HepG2 (cell line): ENCODE data around the gene MCU. TPM values are rescaled to one million over a fixed set of nuclear protein-coding genes. Genes with fewer than 3 reads are reported as not detected.

Experiments
- ATAC-seq: fragments of 200-7000 bp; cut with Tn5 transposase; 3 replicates; pipeline ENCODE4 v1.9.1; 2020; ENCODE audit warnings: mild to moderate bottlenecking, moderate library complexity
- Bru-seq: library from RNA; stranded (reverse); fragments of 400-500 nt; gene quantifications from one replicate; lab custom pipeline; 2021; lab: Mats Ljungman, UMichigan
- BruChase-seq, 2 experiments: library from RNA; stranded (reverse); fragments of 400-500 nt; gene quantifications; one replicate each; lab custom pipeline; 2021; lab: Mats Ljungman, UMichigan
- BruUV-seq: library from RNA; stranded (reverse); fragments of 400-500 nt; replicated peaks from 2 replicates; lab custom pipeline; 2021; lab: Mats Ljungman, UMichigan
- CTCF ChIA-PET: fragments of 300-600 bp; formaldehyde crosslinking; extraction: SDS; loops from one replicate; lab custom pipeline; 2021; ENCODE audit warnings: low total read pairs, inconsistent platforms, low intra/inter-chr PET ratio; lab: Yijun Ruan, JAX
- POLR2A ChIA-PET: fragments of 350-600 bp; sonication (Branson Sonifier 250); formaldehyde crosslinking; loops from one replicate; lab custom pipeline; 2020; ENCODE audit warnings: antibody characterized with exemption, inconsistent platforms; lab: Yijun Ruan, JAX
- DNase-seq: peaks from one replicate; pipeline ENCODE4 v3.0.0-alpha.2; 2015; ENCODE audit warnings: low spot score
- FAIRE-seq: peaks from 3 replicates; lab custom pipeline; 2011; peaks lifted over from hg19 to GRCh38; lab: Jason Lieb, UNC
- H2AFZ ChIP-seq: one replicate; pipeline ENCODE4 v1.6.1; 2011; ENCODE audit warnings: low read length, inconsistent platforms
- H3K27ac ChIP-seq: fragments of 300-600 bp; 3 replicates; pipeline ENCODE4 v1.8.0; 2011; ENCODE audit warnings: mixed run types, mild to moderate bottlenecking, mixed read lengths, low read length, inconsistent platforms; ENCODE audit not compliant: insufficient read depth; ENCODE audit errors: extremely low read length
- H3K27me3 ChIP-seq, 2 experiments: fragments of 200-600 bp in 1 of 2; 2 replicates in 1 of 2; 3 replicates in 1 of 2; pipeline versions ENCODE4 v1.6.0 to v1.8.0; 2011; ENCODE audit warnings: low read length in 2 of 2, mild to moderate bottlenecking in 2 of 2, moderate library complexity in 2 of 2, inconsistent platforms in 1 of 2; ENCODE audit not compliant: insufficient read depth in 2 of 2, control insufficient read depth in 1 of 2
- H3K36me3 ChIP-seq, 2 experiments: fragments of 200-600 bp in 1 of 2; replicated peaks in 1 of 2; 2 replicates in 1 of 2; 3 replicates in 1 of 2; pipeline versions ENCODE4 v1.5.1 to v1.8.0; 2011; ENCODE audit warnings: low read length in 2 of 2, inconsistent platforms in 1 of 2; ENCODE audit not compliant: insufficient read depth in 2 of 2, control insufficient read depth in 1 of 2
- H3K4me1 ChIP-seq: 2 replicates; pipeline ENCODE4 v1.5.1; 2012; ENCODE audit warnings: low read length, inconsistent platforms; ENCODE audit not compliant: insufficient read depth
- H3K4me2 ChIP-seq: 2 replicates; pipeline ENCODE4 v1.6.0; 2011; ENCODE audit warnings: low read depth, low read length, inconsistent platforms
- H3K4me3 ChIP-seq, 3 experiments: fragments of 200-600 bp in 1 of 3; sonication (generic), shearing (Covaris generic) in 1 of 3; replicated peaks in 1 of 3; 2 replicates each; pipeline ENCODE4 v1.5.1; 2011 to 2016; ENCODE audit warnings: low read length in 3 of 3, inconsistent platforms in 2 of 3, low read depth in 2 of 3, mild to moderate bottlenecking in 2 of 3, control low read depth in 1 of 3, mixed read lengths in 1 of 3; ENCODE audit not compliant: insufficient read depth in 1 of 3
- H3K79me2 ChIP-seq: one replicate; pipeline ENCODE4 v1.6.1; 2011; ENCODE audit warnings: low read length, inconsistent platforms; ENCODE audit not compliant: insufficient read depth
- H3K9ac ChIP-seq: 2 replicates; pipeline ENCODE4 v1.6.0; 2011; ENCODE audit warnings: mild to moderate bottlenecking, low read depth, low read length, inconsistent platforms; ENCODE audit not compliant: insufficient read depth
- H3K9me3 ChIP-seq: 2 replicates; pipeline ENCODE4 v1.5.1; 2012; ENCODE audit warnings: mild to moderate bottlenecking, low read length
- H4K20me1 ChIP-seq: 2 replicates; pipeline ENCODE4 v1.6.0; 2011; ENCODE audit warnings: inconsistent platforms, mild to moderate bottlenecking, low read length, moderate library complexity; ENCODE audit not compliant: insufficient read depth
- WGBS: methylation state at CpG from one replicate; pipeline ENCODE4 v1.1.6; 2017; ENCODE audit warnings: low lambda C conversion rate; 5-methylcytosine and 5-hydroxymethylcytosine counted together
- in situ Hi-C: cut with HindIII; loops from 2 replicates; pipeline ENCODE4 v1.10.0; 2017; ENCODE audit warnings: low pct_unique_long_range_greater_than_20kb; ENCODE audit not compliant: extremely low pct_ligation_motif_present
- intact Hi-C: fragments of 100-400 bp; cut with micrococcal nuclease; formaldehyde crosslinking; loops from one replicate; pipeline ENCODE4 v1.10.0; 2022; ENCODE audit not compliant: unreplicated experiment
- long read RNA-seq, 2 experiments: library from RNA in 1 of 2; library from polyadenylated mRNA in 1 of 2; stranded (forward) in 1 of 2; unstranded in 1 of 2; transcript quantifications; one replicate each; pipeline ENCODE4 v2.0.0, GENCODE V29; 2019 to 2022
- polyA minus RNA-seq, 3 experiments: library from RNA; depleted of rRNA, polyadenylated mRNA; stranded (reverse); fragments of >200 nt; gene quantifications; 2 replicates each; pipeline ENCODE4 v1.2.3, GENCODE V29; 2011; ENCODE audit warnings: low replicate concordance in 1 of 3
- polyA plus RNA-seq, 8 experiments: library from polyadenylated mRNA; depleted of rRNA in 3 of 8; stranded (reverse) in 7 of 8; unstranded in 1 of 8; fragments of >200 nt; fragmentation: Illumina TruSeq in 4 of 8; extraction: Trizol in 4 of 8; gene quantifications; 2 replicates each; pipeline versions ENCODE4 v1.2.1 to v1.2.3, GENCODE V29; 2011 to 2016; ENCODE audit warnings: low read depth in 4 of 8, missing spikeins in 1 of 8, mixed read lengths in 1 of 8; ENCODE audit not compliant: insufficient read depth in 1 of 8
- total RNA-seq, 5 experiments: library from RNA; depleted of rRNA; stranded (reverse); fragments of >200 nt; fragmentation: Illumina TruSeq; extraction: Trizol; gene quantifications; 2 replicates each; pipeline ENCODE4 v1.2.3, GENCODE V29; 2016; ENCODE audit warnings: low read depth in 1 of 5
- TF ChIP-seq, protein P1 (sequence below): sonication (generic); formaldehyde crosslinking; IDR thresholded peaks from 2 replicates; pipeline ENCODE4 v1.5.1; 2020; ENCODE audit warnings: mild to moderate bottlenecking, missing genetic modification reagents, borderline replicate concordance
- TF ChIP-seq, protein P2 (sequence below): sonication (generic); formaldehyde crosslinking; IDR thresholded peaks from 2 replicates; pipeline ENCODE4 v1.5.0; 2020; ENCODE audit warnings: missing genetic modification reagents
- TF ChIP-seq, protein P3 (sequence below): sonication (generic); formaldehyde crosslinking; IDR thresholded peaks from 2 replicates; pipeline ENCODE4 v1.4.0; 2020; ENCODE audit warnings: missing genetic modification reagents
- TF ChIP-seq, protein P4 (sequence below): IDR thresholded peaks from 2 replicates; pipeline ENCODE4 v1.6.1; 2016; ENCODE audit warnings: mild to moderate bottlenecking, missing biosample characterization, missing genetic modification reagents

The MCU gene, protein sequence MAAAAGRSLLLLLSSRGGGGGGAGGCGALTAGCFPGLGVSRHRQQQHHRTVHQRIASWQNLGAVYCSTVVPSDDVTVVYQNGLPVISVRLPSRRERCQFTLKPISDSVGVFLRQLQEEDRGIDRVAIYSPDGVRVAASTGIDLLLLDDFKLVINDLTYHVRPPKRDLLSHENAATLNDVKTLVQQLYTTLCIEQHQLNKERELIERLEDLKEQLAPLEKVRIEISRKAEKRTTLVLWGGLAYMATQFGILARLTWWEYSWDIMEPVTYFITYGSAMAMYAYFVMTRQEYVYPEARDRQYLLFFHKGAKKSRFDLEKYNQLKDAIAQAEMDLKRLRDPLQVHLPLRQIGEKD
- 25.9 and 28.7 TPM in 2 replicates for total RNA-seq (2016; rRNA removed; fragmentation: Illumina TruSeq; extraction: Trizol)
- total RNA-seq (2016; cell fraction: cytosol; rRNA removed; fragmentation: Illumina TruSeq; extraction: Trizol; ENCODE audit: low read depth), result 6.8 and 8.5 TPM in 2 replicates
- total RNA-seq (2016; cell fraction: insoluble cytoplasmic fraction; rRNA removed; fragmentation: Illumina TruSeq; extraction: Trizol), result 23.0 and 32.9 TPM in 2 replicates
- total RNA-seq (2016; cell fraction: membrane; rRNA removed; fragmentation: Illumina TruSeq; extraction: Trizol), result 14.0 and 16.5 TPM in 2 replicates
- 18.7 and 28.2 TPM in 2 replicates for total RNA-seq (2016; cell fraction: nucleus; rRNA removed; fragmentation: Illumina TruSeq; extraction: Trizol)
- polyA plus RNA-seq (2011; rRNA removed), result 39.6 and 64.5 TPM in 2 replicates
- polyA plus RNA-seq (2011; cell fraction: cytosol; rRNA removed), result 18.2 and 23.5 TPM in 2 replicates
- 31.5 and 37.6 TPM in 2 replicates for polyA plus RNA-seq (2011; cell fraction: nucleus; rRNA removed)
- polyA plus RNA-seq (2012), result 12.8 and 13.7 TPM in 2 replicates
- 3.1 and 3.5 TPM in 2 replicates for polyA plus RNA-seq (2016; cell fraction: cytosol; fragmentation: Illumina TruSeq; extraction: Trizol; ENCODE audit: low read depth)
- 28.0 and 31.8 TPM in 2 replicates for polyA plus RNA-seq (2016; cell fraction: insoluble cytoplasmic fraction; fragmentation: Illumina TruSeq; extraction: Trizol; ENCODE audit: low read depth)
- 9.2 and 12.0 TPM in 2 replicates for polyA plus RNA-seq (2016; cell fraction: membrane; fragmentation: Illumina TruSeq; extraction: Trizol; ENCODE audit: low read depth)
- polyA plus RNA-seq (2016; cell fraction: nucleus; fragmentation: Illumina TruSeq; extraction: Trizol; ENCODE audit: insufficient read depth, low read depth), result 25.5 and 28.7 TPM in 2 replicates
- polyA minus RNA-seq (2011; rRNA and poly(A)+ RNA removed; ENCODE audit: low replicate concordance), result 69.2 and 137 TPM in 2 replicates
- polyA minus RNA-seq (2011; cell fraction: cytosol; rRNA and poly(A)+ RNA removed), result 30.0 and 30.3 TPM in 2 replicates
- 28.7 and 31.4 TPM in 2 replicates for polyA minus RNA-seq (2011; cell fraction: nucleus; rRNA and poly(A)+ RNA removed)
- Bru-seq, nascent RNA, result percentile 65 among the genes with signal in this experiment
- percentile 65 among the genes with signal in this experiment for BruChase-seq, experiment 1, labeled RNA remaining after a 6-hour chase
- BruChase-seq, experiment 2, labeled RNA remaining after a 2-hour chase, result percentile 65 among the genes with signal in this experiment
- long read RNA-seq, experiment 1, transcript MCU-202 (8 exons, 2,949 nt), result major isoform, 15 of 21 reads
- long read RNA-seq, experiment 1, partial matches to known transcripts, result 1 of 21 reads
- long read RNA-seq, experiment 1, other reads (novel, unspliced or antisense), result 5 of 21 reads
- long read RNA-seq, experiment 2, transcript MCU-202 (8 exons, 2,949 nt), result major isoform, 10 of 37 reads
- long read RNA-seq, experiment 2, partial matches to known transcripts, result 25 of 37 reads
- long read RNA-seq, experiment 2, other reads (novel, unspliced or antisense), result 1 of 37 reads

DNA sequence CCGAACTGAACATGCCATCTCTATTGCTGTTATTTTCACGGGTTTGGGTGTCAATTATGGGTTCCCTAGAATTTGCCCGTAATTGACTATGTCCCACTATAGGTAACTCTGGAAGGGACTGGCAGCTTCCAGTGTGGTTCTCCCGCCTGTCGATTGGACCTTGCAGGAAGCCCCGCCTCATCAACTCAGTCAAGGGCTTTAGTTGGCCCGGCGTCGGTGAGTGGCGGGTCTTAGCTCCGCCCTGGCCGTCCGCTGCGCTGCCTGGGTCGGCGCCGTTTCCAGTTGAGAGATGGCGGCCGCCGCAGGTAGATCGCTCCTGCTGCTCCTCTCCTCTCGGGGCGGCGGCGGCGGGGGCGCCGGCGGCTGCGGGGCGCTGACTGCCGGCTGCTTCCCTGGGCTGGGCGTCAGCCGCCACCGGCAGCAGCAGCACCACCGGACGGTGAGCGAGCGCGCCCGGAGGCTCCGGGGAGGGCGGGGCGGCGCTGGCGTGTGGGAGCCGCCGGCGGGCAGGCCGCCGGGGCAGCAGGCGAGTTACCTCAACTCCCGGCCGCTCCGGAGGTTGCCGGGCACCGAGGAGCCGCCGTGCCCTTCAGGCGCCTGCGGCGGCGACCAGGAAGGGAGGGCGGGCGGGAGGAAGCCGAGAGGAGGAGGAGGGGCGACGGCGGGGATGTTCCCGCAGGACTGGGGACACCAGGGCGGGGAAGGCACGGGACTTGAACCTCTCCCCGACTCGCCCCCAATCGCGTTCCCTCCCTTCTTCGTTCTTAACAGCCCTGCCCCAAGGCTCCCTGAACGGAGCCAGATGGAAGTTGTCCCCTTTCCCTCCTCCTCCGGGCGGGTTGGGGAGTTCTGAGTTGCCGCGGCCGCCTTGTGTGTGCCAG is at the start of gene MCU:
MCU (plus strand) TSS at position 281 of the 881 bp plus-strand sequence; CDS start at position 290, 9 bp downstream.
- ChIA-PET POLR2A (interaction anchor here (0.7 to 2.8 kb wide), 4 partner anchors 12 to 263 kb away, joined by 3 to 25 read pairs (median 8); partner anchors contain the start of genes MICU1 and PLA2G12B), CTCF (no interaction called here)
- Histone ChIP-seq H3K9me3 (no peaks in the 10 kb centered on the region), H3K27ac (peak within 1 kb of the TSS; percentile 52), H3K79me2 (peaks cover 43% of the 10 kb centered on the region), H4K20me1 (peaks cover 7% of the 10 kb centered on the region; the same call in 1 of the 2 replicates), H3K4me2 (peak within 1 kb of the TSS; percentile 96), H3K4me3 (peak within 1 kb of the TSS; percentile 81 to 97 (median 96)), H3K4me1 (peaks cover 60% of the 10 kb centered on the region), H2AFZ (no peak within 1 kb of the TSS), H3K36me3 (no peaks in the 10 kb centered on the region; a peak in 1 of 5 replicates), H3K9ac (peak within 1 kb of the TSS; percentile 79), H3K27me3 (no peaks in the 10 kb centered on the region; a peak in 1 of 5 replicates)
- intact Hi-C loops, result loop anchor here (5.0 kb wide), 1 partner anchor 185 kb away; no protein-coding TSS in a partner anchor
- FAIRE-seq, result peak; percentile 90
- ATAC-seq, result peak; percentile 98
- WGBS, result 1% methylated on average over 16 of the region's 83 CpGs
- no TSS peak for BruUV-seq
- DNase-seq, result peak; percentile 92
- in situ Hi-C loops, result loop anchor here (5.0 kb wide), 2 partner anchors 140 to 325 kb away; no protein-coding TSS in a partner anchor
- TF ChIP-seq, protein P1, sequence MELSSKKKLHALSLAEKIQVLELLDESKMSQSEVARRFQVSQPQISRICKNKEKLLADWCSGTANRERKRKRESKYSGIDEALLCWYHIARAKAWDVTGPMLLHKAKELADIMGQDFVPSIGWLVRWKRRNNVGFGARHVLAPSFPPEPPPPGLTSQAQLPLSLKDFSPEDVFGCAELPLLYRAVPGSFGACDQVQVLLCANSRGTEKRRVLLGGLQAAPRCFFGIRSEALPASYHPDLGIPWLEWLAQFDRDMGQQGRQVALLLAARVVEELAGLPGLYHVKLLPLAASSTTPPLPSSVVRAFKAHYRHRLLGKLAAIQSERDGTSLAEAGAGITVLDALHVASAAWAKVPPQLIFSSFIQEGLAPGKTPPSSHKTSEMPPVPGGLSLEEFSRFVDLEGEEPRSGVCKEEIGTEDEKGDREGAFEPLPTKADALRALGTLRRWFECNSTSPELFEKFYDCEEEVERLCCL, result no peak
- TF ChIP-seq, protein P2, sequence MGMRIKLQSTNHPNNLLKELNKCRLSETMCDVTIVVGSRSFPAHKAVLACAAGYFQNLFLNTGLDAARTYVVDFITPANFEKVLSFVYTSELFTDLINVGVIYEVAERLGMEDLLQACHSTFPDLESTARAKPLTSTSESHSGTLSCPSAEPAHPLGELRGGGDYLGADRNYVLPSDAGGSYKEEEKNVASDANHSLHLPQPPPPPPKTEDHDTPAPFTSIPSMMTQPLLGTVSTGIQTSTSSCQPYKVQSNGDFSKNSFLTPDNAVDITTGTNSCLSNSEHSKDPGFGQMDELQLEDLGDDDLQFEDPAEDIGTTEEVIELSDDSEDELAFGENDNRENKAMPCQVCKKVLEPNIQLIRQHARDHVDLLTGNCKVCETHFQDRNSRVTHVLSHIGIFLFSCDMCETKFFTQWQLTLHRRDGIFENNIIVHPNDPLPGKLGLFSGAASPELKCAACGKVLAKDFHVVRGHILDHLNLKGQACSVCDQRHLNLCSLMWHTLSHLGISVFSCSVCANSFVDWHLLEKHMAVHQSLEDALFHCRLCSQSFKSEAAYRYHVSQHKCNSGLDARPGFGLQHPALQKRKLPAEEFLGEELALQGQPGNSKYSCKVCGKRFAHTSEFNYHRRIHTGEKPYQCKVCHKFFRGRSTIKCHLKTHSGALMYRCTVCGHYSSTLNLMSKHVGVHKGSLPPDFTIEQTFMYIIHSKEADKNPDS (CRISPR knock-in tag), result no peak
- TF ChIP-seq, protein P3, sequence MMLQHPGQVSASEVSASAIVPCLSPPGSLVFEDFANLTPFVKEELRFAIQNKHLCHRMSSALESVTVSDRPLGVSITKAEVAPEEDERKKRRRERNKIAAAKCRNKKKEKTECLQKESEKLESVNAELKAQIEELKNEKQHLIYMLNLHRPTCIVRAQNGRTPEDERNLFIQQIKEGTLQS (CRISPR knock-in tag), result no peak
- TF ChIP-seq, protein P4, sequence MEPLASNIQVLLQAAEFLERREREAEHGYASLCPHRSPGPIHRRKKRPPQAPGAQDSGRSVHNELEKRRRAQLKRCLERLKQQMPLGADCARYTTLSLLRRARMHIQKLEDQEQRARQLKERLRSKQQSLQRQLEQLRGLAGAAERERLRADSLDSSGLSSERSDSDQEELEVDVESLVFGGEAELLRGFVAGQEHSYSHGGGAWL (CRISPR knock-in tag), result peak; percentile 66
